NCI-H446 treated with DMSO at 0.1 percent for 48 hours (cell line): ENCODE measurements around the gene NUTM2B.
"Not testable (repeated sequence)": the region's sequence is repeated elsewhere in the genome, so short reads cannot be mapped to it uniquely, and the experiment has no call there.

Experiments used
- DNase-seq: peaks from one replicate; lab custom pipeline; 2025; lab: John Stamatoyannopoulos, UW

Gene NUTM2B

GRCh38 chr10:79726620-79727019 lies 23.6 kb downstream of the NUTM2B start:
- DNase-seq = not testable (repeated sequence)

GRCh38 chr10:79744844-79745243 lies 41.8 kb downstream of the NUTM2B start:
- DNase-seq = not testable (repeated sequence)

- DNase-seq = not testable (repeated sequence)
Measured at GRCh38 chr10:79748510-79748909, 45.5 kb downstream of the NUTM2B start.

- DNase-seq = not testable (repeated sequence)
Measured at GRCh38 chr10:79753601-79754000, 50.6 kb downstream of the NUTM2B start.

GRCh38 chr10:79758297-79758993 lies 55.4 kb downstream of the NUTM2B start:
- not testable (repeated sequence) for DNase-seq
